ENCODE measurements around the gene FAAP20. TPM values are rescaled to one million over a fixed set of nuclear protein-coding genes. Genes with fewer than 3 reads are reported as not detected.

FAAP20 gene
- total and polyA plus RNA-seq, 10 of the 15 experiments (the other 5 are each of a cell fraction or from before 2014, with no cell fraction given): 0.79 to 91.8 (median 20.9) TPM

DNA sequence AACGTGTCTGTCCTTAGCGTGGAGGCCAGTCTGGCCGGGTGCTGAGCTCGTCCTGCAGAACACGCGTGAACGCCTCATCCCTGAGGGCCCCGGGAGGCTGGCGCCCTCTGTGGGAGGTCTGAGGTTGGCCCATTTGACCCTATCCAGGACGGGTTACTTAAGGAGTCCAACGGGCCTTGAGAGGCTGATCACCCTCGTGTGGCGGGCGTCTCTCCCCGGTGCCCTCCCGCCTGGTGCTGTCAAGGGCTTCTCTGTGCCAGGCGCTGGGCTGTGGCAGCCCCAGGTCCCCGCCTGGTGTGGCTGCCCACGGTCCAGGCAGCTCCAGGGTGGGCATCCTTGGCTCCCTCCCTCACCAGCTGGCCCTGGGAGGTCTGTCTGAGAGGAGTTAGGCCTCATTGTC is 43.2 kb upstream of the FAAP20 start:
- Histone ChIP-seq H3K4me2 (ENCODE audit: control insufficient read depth, insufficient read depth) (no peak overlapping the region), H3K79me2 (ENCODE audit: control insufficient read depth, insufficient read depth, low read length) (peaks cover 35% of the 10 kb centered on the region), H3K27me3 (replicated peaks in 1 of 2; ENCODE audit: control insufficient read depth in 2 of 2, insufficient read depth in 2 of 2, low read length in 1 of 2) (no peaks in the 10 kb centered on the region), H4K20me1 (ENCODE audit: control insufficient read depth, insufficient read depth) (no peaks in the 10 kb centered on the region), H3K27ac (ENCODE audit: control insufficient read depth, insufficient read depth) (no peak overlapping the region), H3K9me3 (replicated peaks; ENCODE audit: control insufficient read depth, insufficient read depth, low read length) (no peaks in the 10 kb centered on the region), H3K36me3 (ENCODE audit: control insufficient read depth in 2 of 2, insufficient read depth in 2 of 2, low read length in 1 of 2) (peaks cover 0 to 5% of the 10 kb centered on the region in 2 experiments; a peak in 2 of 4 replicates), H2AFZ (ENCODE audit: control insufficient read depth, low read depth, low read length) (no peak overlapping the region), H3K4me3 (no peak overlapping the region), H3K4me1 (ENCODE audit: control insufficient read depth, insufficient read depth, low read length) (peaks cover 20% of the 10 kb centered on the region), H3K9ac (ENCODE audit: control insufficient read depth, insufficient read depth, low read length) (no peak overlapping the region)
- ChIA-PET CTCF (interaction anchor here (1.2 kb wide), 1 partner anchor 31 kb away, joined by 4 read pairs; no protein-coding TSS in a partner anchor), RAD21 (ENCODE audit: unreplicated experiment) (no interaction called here), SMC1A (ENCODE audit: uncharacterized antibody, unreplicated experiment) (no interaction called here), POLR2A (no interaction called here)
- DNase-seq (ENCODE audit: low read depth, low spot score): no peak
- intact Hi-C loops (cut with micrococcal nuclease; ENCODE audit: unreplicated experiment): loop anchor here (10.0 kb wide), 1 partner anchor 57 kb away; no protein-coding TSS in a partner anchor
- no TSS peak for BruUV-seq (replicated peaks)
- WGBS (ENCODE audit: insufficient coverage, insufficient replicate concordance, low lambda C conversion rate, missing lambda C conversion rate): 85% methylated on average over 19 of the region's 19 CpGs
- in situ Hi-C loops (cut with MboI): no loop called here
- no peak for FAIRE-seq
- no peak for ATAC-seq
- TF ChIP-seq EED (IDR thresholded peaks at IDR 0.05; ENCODE audit: low read depth) (no peak), NR2C1 (IDR thresholded peaks at IDR 0.05) (no peak), SIX5 (IDR thresholded peaks at IDR 0.05; ENCODE audit: low read depth, low read length, severe bottlenecking) (no peak), CTCF (IDR thresholded peaks at IDR 0.05 in 2 of 3, conservative IDR thresholded peaks at IDR 0.05 in 1 of 3; ENCODE audit: control insufficient read depth in 2 of 3, extremely low read depth in 1 of 3, insufficient read depth in 1 of 3, low read depth in 3 of 3, low read length in 3 of 3) (peak; percentile 7 to 13 (median 10); a peak in 2 of 6 replicates)

Data from GM12878 (cell line).